Heart right ventricle (tissue), 16 donors: ENCODE measurements around the gene RAD9A. TPM values are rescaled to one million over a fixed set of nuclear protein-coding genes. Genes with fewer than 3 reads are reported as not detected.

Experiments used
- ATAC-seq, 8 donors: fragments of 200-7000 bp; cut with Tn5 transposase; one replicate each; pipeline ENCODE4 v1.9.1; 2020; ENCODE audit warnings: mild to moderate bottlenecking in 8 of 8, moderate library complexity in 8 of 8, moderate number of reproducible peaks in 1 of 8
- DNase-seq, 2 donors: peaks; one replicate each; pipeline ENCODE4 v3.0.0-alpha.2; 2020
- H3K27ac ChIP-seq, 10 donors: fragments of 200-600 bp; sonication (generic) in 2 of 10; one replicate each; pipeline versions ENCODE4 v1.5.0 to v1.8.0; 2020 to 2022; ENCODE audit warnings: mild to moderate bottlenecking in 3 of 10
- H3K27me3 ChIP-seq, 7 donors: fragments of 200-600 bp; one replicate each; pipeline ENCODE4 v1.8.0; 2021 to 2022; ENCODE audit warnings: mild to moderate bottlenecking in 2 of 7
- H3K36me3 ChIP-seq, 9 donors: fragments of 200-600 bp; sonication (generic) in 1 of 9; one replicate each; pipeline versions ENCODE4 v1.5.0 to v1.8.0; 2020 to 2022; ENCODE audit warnings: mild to moderate bottlenecking in 2 of 9
- H3K4me1 ChIP-seq, 9 donors: fragments of 200-600 bp; sonication (generic) in 1 of 9; one replicate each; pipeline versions ENCODE4 v1.5.0 to v1.8.0; 2020 to 2022; ENCODE audit warnings: mild to moderate bottlenecking in 4 of 9
- H3K4me3 ChIP-seq, 10 donors: fragments of 200-600 bp; sonication (generic) in 2 of 10; one replicate each; pipeline versions ENCODE4 v1.5.0 to v1.8.0; 2020 to 2022; ENCODE audit warnings: mild to moderate bottlenecking in 7 of 10, moderate library complexity in 2 of 10
- H3K9me3 ChIP-seq, 11 donors: fragments of 200-600 bp in 10 of 11; sonication (generic) in 2 of 11; one replicate each; pipeline versions ENCODE4 v1.5.0 to v1.8.0; 2013 to 2022; ENCODE audit warnings: mild to moderate bottlenecking in 2 of 11, control low read depth in 1 of 11, moderate library complexity in 1 of 11
- CTCF ChIP-seq, 9 donors: fragments of 200-600 bp; sonication (generic) in 2 of 9; IDR thresholded peaks; one replicate each; pipeline versions ENCODE4 v1.5.0 to v1.8.0; 2021 to 2022; ENCODE audit warnings: antibody characterized with exemption in 9 of 9, mild to moderate bottlenecking in 5 of 9, moderate library complexity in 1 of 9
- WGBS, 2 donors: extraction: QIAGEN DNeasy Blood & Tissue Kit; methylation state at CpG; one replicate each; pipeline ENCODE4 v1.1.7; 2013; ENCODE audit warnings: inconsistent platforms in 1 of 2; 5-methylcytosine and 5-hydroxymethylcytosine counted together
- intact Hi-C, 10 donors: fragments of 100-400 bp; cut with DNase I; formaldehyde crosslinking; loops; one replicate each; pipeline versions ENCODE4 v1.11.1 to v1.14.2; 2022
- polyA plus RNA-seq, 2 donors: library from polyadenylated mRNA; stranded (reverse); fragments of 200-250 nt; gene quantifications; one replicate each; pipeline ENCODE4 v1.2.3, GENCODE V29; 2013
- total RNA-seq, 10 donors: library from RNA; stranded (reverse); fragmentation: NEBNext Ultra II Directional in 3 of 10; extraction: Animal tissue kit (Norgen Biotek cat#: 25700) in 3 of 10; gene quantifications; one replicate each; pipeline versions ENCODE4 v1.2.1 to v1.2.4, GENCODE V29; 2021 to 2023
- donor health status: Arrhythmogenic right ventricular cardiomyopathy.
- donor health status: ischemic (EF 13 %, LVEDD 7.1; RV severe dilation, severe dysfunction).
- donor health status: healthy with polysubstance abuse.
- donor health status: DM: no; HTN: yes; CAD: no.
- donor health status: DM: no; HTN: no; CAD: no.
- donor health status: ischemic (EF 25% LVEDD 6.9; RV normal size, moderate dysfunction).
- donor health status: ischemic (EF 25% LVEDD 5.7; RV mildly dilated, moderate dysfunction).
- donor health status: healthy.
- donor health status: DM: yes; HTN: yes; CAD: no.
- donor health status: Ischemic cardiomyopathy.
- donor health status: ischemic (EF 35%, LVEDD 5.7; RV mildly dilated, moderate dysfunction).
- donor health status: nonischemic (EF 11% LVEDD 7.7; RV severe dilation, severe dysfunction).
- donor health status: DM: yes; HTN: yes; CAD: no.
- donor health status: PGD.
- donor health status: ischemic (EF 29% LVEDD 5.4; RV normal size, mild dysfunction).
- donor health status: nonischemic (EF 23%, LVEDD 6.1; RV moderate dilation, normal function).

RAD9A gene
- total and polyA plus RNA-seq, 12 donors = 4.8 to 15.0 (median 6.5) TPM

- TF ChIP-seq CTCF (IDR thresholded peaks at IDR 0.05) = no peak
- intact Hi-C loops = loop anchor here in 6 of 10 donors (1.0 to 10.0 kb wide), 8 partner anchors 17 to 359 kb away; partner anchors contain the start of genes CDK2AP2 (in 1 of the 6), CLCF1 (in 1 of the 6), PITPNM1 (in 1 of the 6) and RPS6KB2 (in 1 of the 6)
- no peak for ATAC-seq
- no peak for DNase-seq
- H3K9me3 ChIP-seq = no peaks in the 10 kb centered on the region
- peaks cover 0 to 5% (median 0%) of the 10 kb centered on the region in 9 donors for H3K36me3 ChIP-seq
- H3K27ac ChIP-seq = peak overlapping the region; percentile 94 to 100 (median 99)
- no peaks in the 10 kb centered on the region for H3K27me3 ChIP-seq
- H3K4me1 ChIP-seq = peaks cover 28 to 74% (median 58%) of the 10 kb centered on the region in 9 donors
- WGBS, 2 donors = 87 to 95% methylated on average over 4 of the region's 4 CpGs
- no peak overlapping the region for H3K4me3 ChIP-seq
Measured at GRCh38 chr11:67355794-67356386, 35.9 kb upstream of the RAD9A start.

- Histone ChIP-seq H3K4me3 (no peak overlapping the region), H3K36me3 (peaks cover 0 to 4% (median 0%) of the 10 kb centered on the region in 9 donors), H3K9me3 (no peaks in the 10 kb centered on the region), H3K27ac (peak overlapping the region in 9 of 10 donors; percentile 33 to 100 (median 99)), H3K4me1 (peaks cover 25 to 69% (median 53%) of the 10 kb centered on the region in 9 donors), H3K27me3 (no peaks in the 10 kb centered on the region)
- WGBS, 2 donors = 48 to 59% methylated on average over 4 of the region's 4 CpGs
- no peak for TF ChIP-seq CTCF (IDR thresholded peaks at IDR 0.05)
- no peak for ATAC-seq
- DNase-seq = no peak
- intact Hi-C loops = loop anchor here in 6 of 10 donors (1.0 to 10.0 kb wide), 7 partner anchors 16 to 358 kb away; partner anchors contain the start of genes CDK2AP2 (in 1 of the 6), CLCF1 (in 1 of the 6), PITPNM1 (in 1 of the 6) and RPS6KB2 (in 1 of the 6)
Measured at GRCh38 chr11:67356387-67356863, 35.4 kb upstream of the RAD9A start.

- H3K4me1 ChIP-seq = peaks cover 21 to 63% (median 47%) of the 10 kb centered on the region in 9 donors
- TF ChIP-seq CTCF (IDR thresholded peaks at IDR 0.05) = peak; percentile 88 to 96 (median 91)
- H3K36me3 ChIP-seq = no peaks in the 10 kb centered on the region
- peak overlapping the region in 8 of 10 donors; percentile 97 to 100 (median 99) for H3K27ac ChIP-seq
- H3K4me3 ChIP-seq = no peak overlapping the region
- intact Hi-C loops = loop anchor here in 8 of 10 donors (1.0 to 10.0 kb wide), 8 partner anchors 16 to 358 kb away; partner anchors contain the start of genes CLCF1 (in 2 of the 8), CDK2AP2 (in 1 of the 8), PITPNM1 (in 1 of the 8) and RPS6KB2 (in 1 of the 8)
- ATAC-seq = peak in 1 of 8 donors; percentile 4
- WGBS, 2 donors = 32 to 41% methylated on average over 3 of the region's 3 CpGs
- DNase-seq = peak; percentile 42 to 57
- no peaks in the 10 kb centered on the region for H3K27me3 ChIP-seq
- H3K9me3 ChIP-seq = no peaks in the 10 kb centered on the region
Measured at GRCh38 chr11:67356864-67357561, 34.8 kb upstream of the RAD9A start.
